ENCODE results near the gene MRPL12. TPM values are rescaled to one million over a fixed set of nuclear protein-coding genes. Genes with fewer than 3 reads are reported as not detected.

Gene MRPL12
- total RNA-seq, 1 experiment from 2014 or later: 139 TPM

DNA sequence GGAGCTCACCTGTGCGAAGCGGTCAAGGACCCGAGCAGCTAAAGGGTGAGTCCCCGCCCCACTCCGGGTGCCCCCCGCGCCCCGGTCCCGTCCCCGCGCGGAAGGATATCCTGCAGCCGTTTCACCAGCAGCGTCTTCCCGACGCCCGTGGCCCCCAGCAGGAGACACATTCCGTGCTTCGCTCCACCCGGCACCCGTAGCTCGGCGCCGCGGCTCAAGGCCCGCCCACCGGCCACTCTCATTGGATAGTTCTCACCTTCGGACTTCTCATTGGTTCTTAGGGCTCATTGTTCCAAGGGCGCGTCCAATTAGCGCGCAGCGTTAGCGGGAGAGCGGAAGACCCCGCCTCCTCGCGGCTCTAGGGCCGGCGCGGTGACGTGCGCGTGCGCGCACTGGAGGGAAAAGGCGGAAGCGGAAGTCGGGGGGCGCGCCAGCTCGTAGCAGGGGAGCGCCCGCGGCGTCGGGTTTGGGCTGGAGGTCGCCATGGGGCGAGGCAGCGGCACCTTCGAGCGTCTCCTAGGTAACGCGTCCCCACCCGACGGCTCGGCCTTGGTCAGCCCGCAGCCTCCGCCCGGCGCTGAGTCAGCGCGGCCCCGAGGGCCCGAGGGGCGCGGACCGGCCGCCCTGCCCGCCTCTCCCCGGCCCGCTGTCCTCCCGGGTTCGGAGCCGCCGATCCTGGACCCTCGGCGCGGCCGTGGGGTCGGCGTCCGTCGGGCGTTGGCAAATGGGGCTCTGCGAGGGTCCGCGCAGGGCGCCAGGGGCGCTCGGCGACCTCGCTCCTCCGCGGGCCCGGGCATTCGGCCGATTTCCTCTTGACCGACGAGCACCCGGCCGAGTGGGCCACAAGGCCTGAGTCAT is 19.4 kb upstream of the MRPL12 start, which contains the start of the genes ARL16 and HGS (continued):
- TF ChIP-seq GRHL2 (CRISPR knock-in tag; IDR thresholded peaks at IDR 0.05; ENCODE audit: insufficient replicate concordance, severe bottlenecking) (no peak), EMX1 (CRISPR knock-in tag; IDR thresholded peaks at IDR 0.05) (no peak), ZNF138 (CRISPR knock-in tag; conservative IDR thresholded peaks at IDR 0.05) (no peak), CTCF (IDR thresholded peaks at IDR 0.05) (no peak), NFE2L1 (CRISPR knock-in tag; IDR thresholded peaks at IDR 0.05) (no peak), ATF6 (CRISPR knock-in tag; IDR thresholded peaks at IDR 0.05) (no peak), PRRX2 (CRISPR knock-in tag; IDR thresholded peaks at IDR 0.05) (no peak), TP53 (CRISPR knock-in tag; IDR thresholded peaks at IDR 0.05) (no peak), CBFB (CRISPR knock-in tag; IDR thresholded peaks at IDR 0.05; ENCODE audit: low read depth) (no peak), ZNF232 (CRISPR knock-in tag; IDR thresholded peaks at IDR 0.05) (no peak), NFATC4 (CRISPR knock-in tag; IDR thresholded peaks at IDR 0.05) (no peak), AR (CRISPR knock-in tag; IDR thresholded peaks at IDR 0.05) (no peak), ERG (CRISPR knock-in tag; IDR thresholded peaks at IDR 0.05) (no peak), PREB (CRISPR knock-in tag; IDR thresholded peaks at IDR 0.05; ENCODE audit: borderline replicate concordance) (no peak), MAX (CRISPR knock-in tag; IDR thresholded peaks at IDR 0.05) (peak; percentile 58; the same call in 1 of the 2 replicates), IRF2 (CRISPR knock-in tag; IDR thresholded peaks at IDR 0.05; ENCODE audit: borderline replicate concordance, low read depth) (no peak)
- TF ChIP-seq, protein P1, sequence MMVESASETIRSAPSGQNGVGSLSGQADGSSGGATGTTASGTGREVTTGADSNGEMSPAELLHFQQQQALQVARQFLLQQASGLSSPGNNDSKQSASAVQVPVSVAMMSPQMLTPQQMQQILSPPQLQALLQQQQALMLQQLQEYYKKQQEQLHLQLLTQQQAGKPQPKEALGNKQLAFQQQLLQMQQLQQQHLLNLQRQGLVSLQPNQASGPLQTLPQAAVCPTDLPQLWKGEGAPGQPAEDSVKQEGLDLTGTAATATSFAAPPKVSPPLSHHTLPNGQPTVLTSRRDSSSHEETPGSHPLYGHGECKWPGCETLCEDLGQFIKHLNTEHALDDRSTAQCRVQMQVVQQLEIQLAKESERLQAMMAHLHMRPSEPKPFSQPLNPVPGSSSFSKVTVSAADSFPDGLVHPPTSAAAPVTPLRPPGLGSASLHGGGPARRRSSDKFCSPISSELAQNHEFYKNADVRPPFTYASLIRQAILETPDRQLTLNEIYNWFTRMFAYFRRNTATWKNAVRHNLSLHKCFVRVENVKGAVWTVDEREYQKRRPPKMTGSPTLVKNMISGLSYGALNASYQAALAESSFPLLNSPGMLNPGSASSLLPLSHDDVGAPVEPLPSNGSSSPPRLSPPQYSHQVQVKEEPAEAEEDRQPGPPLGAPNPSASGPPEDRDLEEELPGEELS (CRISPR knock-in tag; IDR thresholded peaks at IDR 0.05): no peak
- TF ChIP-seq, protein P2, sequence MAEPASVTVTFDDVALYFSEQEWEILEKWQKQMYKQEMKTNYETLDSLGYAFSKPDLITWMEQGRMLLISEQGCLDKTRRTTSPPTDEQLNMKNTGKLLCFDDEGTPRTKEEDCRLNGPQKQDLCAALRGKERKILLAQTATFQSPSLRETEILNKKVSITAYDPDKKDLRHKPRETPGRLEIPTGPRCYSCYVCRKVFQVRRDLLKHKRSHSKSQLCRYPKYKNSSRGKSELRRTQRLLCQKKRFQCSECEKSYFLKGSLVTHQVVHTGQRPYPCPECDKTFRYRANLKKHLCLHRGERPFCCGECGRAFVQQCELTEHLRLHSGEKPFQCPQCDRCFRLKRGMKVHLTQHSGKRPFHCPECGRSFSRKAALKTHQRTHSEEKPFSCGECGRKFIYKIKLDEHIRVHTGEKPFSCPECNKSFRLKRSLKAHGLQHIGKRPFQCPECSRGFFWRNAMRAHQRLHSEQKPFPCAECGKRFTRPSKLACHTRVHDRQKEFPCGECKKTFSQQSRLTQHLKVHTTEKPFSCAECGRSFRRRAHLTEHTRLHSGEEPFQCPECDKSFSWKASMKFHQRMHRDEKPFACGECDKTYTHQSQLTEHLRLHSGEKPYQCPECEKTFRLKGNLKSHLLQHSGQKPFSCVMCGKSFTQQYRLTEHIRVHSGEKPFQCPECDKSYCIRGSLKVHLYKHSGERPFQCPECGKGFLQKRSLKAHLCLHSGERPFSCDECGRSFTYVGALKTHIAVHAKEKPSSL (CRISPR knock-in tag; conservative IDR thresholded peaks at IDR 0.05): no peak
- TF ChIP-seq, protein P3, sequence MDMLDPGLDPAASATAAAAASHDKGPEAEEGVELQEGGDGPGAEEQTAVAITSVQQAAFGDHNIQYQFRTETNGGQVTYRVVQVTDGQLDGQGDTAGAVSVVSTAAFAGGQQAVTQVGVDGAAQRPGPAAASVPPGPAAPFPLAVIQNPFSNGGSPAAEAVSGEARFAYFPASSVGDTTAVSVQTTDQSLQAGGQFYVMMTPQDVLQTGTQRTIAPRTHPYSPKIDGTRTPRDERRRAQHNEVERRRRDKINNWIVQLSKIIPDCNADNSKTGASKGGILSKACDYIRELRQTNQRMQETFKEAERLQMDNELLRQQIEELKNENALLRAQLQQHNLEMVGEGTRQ (CRISPR knock-in tag; IDR thresholded peaks at IDR 0.05): no peak
- TF ChIP-seq, protein P4, sequence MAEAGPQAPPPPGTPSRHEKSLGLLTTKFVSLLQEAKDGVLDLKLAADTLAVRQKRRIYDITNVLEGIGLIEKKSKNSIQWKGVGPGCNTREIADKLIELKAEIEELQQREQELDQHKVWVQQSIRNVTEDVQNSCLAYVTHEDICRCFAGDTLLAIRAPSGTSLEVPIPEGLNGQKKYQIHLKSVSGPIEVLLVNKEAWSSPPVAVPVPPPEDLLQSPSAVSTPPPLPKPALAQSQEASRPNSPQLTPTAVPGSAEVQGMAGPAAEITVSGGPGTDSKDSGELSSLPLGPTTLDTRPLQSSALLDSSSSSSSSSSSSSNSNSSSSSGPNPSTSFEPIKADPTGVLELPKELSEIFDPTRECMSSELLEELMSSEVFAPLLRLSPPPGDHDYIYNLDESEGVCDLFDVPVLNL (CRISPR knock-in tag; IDR thresholded peaks at IDR 0.05; ENCODE audit: borderline replicate concordance, low read depth): no peak

All from WTC11 (cell line).